NCI-H2227 treated with DMSO at 0.1 percent for 48 hours (cell line): ENCODE results near the gene PROK1.
A peak's percentile ranks its signal among the peaks of the same experiment; 100 is the strongest.
"Not testable (repeated sequence)": the region's sequence is repeated elsewhere in the genome, so short reads cannot be mapped to it uniquely, and the experiment has no call there.

Experiments
- DNase-seq: peaks from one replicate; lab custom pipeline; 2025; lab: John Stamatoyannopoulos, UW

The PROK1 gene, protein sequence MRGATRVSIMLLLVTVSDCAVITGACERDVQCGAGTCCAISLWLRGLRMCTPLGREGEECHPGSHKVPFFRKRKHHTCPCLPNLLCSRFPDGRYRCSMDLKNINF

DNA sequence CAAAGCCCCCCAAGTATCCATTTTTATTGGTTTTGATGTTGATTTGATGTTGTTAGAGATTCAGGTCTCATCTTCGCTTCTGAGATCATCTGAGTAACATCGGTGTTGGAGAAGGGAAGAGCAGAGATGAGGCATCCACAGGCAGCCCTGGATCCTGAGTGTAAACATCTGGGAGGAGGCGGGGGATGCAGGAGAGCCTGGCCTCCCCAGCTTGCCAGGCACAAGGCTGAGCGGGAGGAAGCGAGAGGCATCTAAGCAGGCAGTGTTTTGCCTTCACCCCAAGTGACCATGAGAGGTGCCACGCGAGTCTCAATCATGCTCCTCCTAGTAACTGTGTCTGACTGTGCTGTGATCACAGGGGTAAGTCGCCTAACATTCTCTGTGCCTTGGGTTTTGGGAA is at the start of gene PROK1:
TSS of gene PROK1 (plus strand) at position 221 of the 400 bp plus-strand sequence. CDS start at position 289, 68 bp downstream.
- DNase-seq = no peak

DNA sequence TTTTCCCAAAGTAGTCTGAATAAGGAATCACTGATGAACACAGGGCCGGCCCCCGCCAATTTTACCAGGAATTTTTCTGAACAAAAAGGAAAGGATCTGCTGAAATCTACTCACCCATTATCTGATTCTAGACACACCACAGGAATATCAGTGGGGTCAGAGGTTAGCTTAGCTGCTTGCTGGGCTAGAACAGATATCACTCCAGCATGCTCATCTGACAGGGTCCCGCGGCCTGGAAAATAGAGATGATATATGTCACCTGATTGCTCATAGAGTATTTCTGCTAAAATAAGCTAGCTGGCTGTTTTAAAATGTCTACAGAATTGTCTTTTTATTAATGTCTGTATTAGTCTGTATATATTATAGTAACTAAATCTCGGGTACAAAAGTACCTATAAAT is 47.1 kb upstream of the PROK1 start:
- DNase-seq = no peak

DNA sequence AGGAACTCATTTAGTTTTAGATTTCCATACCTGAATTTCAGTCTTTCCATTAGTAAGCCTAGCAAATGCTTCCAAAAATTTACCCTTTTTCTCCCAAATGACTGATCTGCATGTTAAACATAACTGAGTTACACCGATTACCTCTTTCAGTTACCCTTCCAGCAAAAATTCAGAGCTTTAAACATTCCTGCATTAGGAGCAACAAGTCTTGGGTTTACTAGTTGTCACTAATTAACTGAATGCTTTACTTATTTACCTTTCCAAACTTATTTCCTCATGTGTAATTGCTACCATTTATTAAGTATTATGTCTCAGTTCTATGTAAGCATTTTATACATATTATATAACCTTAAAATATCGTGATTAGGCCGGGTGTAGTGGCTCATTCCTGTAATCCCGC is 46.5 kb upstream of the PROK1 start:
- no peak for DNase-seq

DNA sequence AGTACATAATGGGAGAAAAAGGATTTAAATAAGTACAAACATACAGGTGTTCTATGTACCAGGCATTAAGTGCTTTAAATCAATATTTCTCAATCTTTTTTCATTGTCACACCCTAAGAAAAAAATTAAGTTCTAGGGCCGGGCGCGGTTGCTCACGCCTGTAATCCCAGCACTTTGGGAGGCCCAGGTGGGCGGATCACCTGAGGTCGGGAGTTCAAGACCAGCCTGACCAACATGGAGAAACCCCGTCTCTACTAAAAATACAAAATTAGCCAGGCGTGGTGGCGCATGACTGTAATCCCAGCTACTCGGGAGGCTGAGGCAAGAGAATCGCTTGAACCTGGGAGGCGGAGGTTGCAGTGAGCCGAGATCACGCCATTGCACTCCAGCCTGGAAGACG is 44.5 kb upstream of the PROK1 start:
- DNase-seq = not testable (repeated sequence)

DNA sequence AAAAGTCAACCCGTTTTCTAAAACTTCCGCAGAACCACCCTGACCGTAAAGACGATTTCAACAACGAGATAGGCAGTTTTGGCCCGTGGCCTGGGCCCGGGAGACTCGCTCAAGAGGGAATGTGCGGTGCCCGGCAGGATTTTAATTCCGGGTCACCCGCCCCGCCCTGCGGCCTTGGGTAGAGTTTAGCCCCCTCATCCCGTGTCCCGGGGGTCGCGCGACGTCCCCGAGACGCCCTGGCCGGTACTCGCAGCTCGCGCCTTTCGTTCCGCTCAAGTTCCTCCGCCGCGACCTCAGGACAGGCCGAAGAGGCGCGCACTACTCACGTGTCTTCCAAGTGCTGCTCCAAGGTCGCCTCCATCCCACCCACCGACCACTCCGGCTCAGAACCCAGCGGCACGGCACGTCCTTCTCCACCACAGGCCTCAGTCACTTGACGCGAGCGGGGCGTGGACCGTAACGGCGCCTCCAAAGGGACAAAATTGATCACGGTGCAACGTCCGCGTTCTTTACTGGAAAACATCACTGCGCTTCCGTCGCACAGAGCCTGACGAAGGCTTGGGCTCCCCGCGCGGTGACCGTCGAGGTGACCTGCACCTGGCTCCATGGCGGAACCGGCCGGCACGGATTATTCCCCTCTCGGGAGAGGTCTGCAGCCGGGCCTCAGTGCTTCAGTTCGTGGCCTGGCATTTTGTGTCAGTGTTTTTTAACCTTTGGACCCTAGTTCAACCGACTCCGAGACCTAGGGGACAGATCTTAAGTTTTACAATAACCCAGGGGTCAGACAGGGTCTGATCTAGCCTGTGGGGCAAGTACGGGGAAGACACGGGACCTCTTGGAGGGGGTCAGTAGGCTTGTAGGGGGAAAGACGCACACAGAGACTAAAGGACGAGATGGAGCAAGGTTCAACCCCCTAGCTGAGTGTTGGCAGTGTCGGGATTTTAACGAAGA is 43.4 kb upstream of the PROK1 start, which contains the start of gene LAMTOR5:
TSS of gene LAMTOR5 (minus strand) at position 435 of the 951 bp plus-strand sequence. CDS start at position 361, 74 bp downstream.
- peak; percentile 92 for DNase-seq

DNA sequence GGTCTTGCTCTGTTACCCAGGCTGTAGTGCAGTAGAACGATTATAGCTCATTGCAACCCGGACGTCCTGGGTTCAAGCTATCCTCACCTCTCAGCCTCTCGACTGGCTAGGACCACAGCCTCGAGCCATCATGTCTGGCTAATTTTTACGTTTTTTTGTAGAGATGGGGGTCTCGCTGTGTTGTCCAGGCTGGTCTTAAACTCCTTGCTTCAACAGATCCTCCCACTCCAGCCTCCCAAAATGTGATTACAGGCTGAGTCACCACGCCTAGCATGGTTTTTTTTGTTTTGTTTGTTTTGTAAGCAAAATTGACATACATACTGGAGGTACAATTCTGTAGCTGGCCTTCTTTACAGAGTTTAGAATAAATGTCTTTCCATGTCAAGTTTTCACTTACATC is 42.5 kb upstream of the PROK1 start:
- DNase-seq = no peak

DNA sequence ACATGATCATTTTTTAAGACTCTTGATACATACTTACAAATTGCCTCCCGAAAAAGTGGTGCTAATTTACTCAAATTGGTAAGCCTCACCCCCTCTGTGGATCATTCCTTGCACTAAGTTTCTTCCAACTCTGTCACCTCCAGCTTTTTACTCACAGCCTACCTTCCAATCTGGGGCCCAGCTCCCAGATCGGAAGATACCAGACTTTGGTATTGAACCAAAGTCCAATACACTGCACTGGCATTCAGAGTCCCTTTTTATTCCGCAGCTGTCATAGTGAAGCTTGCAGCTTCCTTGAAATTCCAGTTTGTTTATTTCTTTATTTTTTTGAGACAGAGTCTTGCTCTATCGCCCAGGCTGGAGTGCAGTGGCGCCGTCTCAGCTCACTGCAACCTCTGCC is 41.6 kb upstream of the PROK1 start:
- no peak for DNase-seq

DNA sequence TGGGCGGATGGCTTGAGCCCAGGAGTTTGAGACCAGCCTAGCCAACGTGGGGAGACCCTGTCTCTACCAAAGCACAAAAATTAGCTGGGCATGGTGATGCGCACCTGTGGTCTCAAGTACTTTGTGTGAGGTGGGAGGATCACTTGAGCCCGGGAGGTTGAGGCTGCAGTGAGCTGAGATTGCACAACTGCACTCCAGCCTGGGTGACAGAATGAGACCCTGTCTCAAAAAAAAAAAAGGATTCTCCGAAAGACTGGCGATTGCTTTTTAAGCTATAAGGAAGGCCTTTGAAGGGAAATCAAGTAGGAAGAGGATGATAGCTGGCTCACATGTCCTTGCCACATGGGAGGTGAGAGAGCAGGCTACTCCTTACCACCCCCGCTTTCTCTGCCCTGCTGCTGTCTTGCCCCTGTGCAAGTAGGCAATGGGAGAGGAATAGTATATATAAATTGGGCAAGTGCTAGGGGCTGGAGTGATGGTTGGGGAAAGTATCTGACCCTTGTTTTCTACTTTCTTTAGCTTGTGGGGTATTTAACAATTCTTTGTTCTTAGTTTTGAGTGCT is 39.7 kb upstream of the PROK1 start:
- no peak for DNase-seq

DNA sequence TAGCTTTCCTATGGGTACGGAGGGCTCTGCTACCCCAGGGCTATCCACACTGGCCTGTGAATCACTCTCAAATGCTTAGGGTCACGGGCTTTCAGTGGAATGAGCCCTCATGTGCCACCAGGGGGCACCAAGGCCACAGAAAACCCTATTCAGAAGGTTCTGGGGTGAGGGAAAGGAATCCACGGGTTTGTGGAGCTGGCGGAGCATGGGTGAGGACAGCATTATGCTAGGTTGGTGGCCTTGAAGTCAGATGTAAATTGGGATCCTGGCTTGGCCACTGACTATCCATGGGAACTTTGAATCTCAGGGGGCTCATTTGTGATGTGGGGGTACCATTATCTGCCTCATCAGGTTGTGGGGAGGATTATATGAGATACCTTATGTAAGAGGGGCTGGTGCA is 38.4 kb upstream of the PROK1 start:
- DNase-seq = peak; percentile 26

DNA sequence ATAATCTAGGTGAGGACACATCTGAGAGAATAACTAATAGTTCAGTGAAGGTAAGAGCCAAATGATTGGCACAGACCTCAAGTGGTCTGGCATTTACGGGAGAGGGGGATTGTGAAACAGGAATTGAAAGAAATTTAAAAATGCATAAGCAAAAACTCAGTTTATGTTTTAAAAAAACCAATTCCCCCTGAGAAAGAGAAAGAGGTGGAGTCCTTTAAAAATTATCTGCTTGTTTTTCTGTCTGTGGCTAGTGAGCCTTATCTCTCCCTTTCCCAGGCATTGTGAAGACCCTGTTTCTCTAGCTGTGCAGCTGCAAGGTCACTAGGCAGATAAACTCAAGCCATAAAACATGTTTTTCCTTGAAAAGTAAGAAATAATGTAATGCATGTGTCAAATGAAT is 37.9 kb upstream of the PROK1 start:
- not testable (repeated sequence) for DNase-seq

DNA sequence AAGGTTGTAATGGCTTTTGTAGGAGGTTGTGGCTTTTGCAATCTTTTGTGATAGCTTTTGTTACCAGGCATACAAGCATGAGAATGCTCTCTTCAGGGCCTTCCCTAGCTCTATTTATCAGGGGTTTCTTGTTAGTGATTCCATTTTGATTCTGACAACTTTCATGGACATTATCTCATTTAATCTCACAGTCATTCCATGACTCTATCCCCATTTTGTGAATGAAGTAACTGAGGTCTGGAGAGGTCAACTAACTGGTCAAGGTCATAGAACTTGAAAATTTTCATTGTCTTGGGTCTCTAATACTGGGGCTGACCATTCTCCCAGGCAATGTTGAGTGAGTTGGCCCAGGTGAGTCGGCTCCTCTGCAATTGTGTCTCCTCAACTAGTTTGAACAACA is 32.2 kb upstream of the PROK1 start:
- DNase-seq = no peak

DNA sequence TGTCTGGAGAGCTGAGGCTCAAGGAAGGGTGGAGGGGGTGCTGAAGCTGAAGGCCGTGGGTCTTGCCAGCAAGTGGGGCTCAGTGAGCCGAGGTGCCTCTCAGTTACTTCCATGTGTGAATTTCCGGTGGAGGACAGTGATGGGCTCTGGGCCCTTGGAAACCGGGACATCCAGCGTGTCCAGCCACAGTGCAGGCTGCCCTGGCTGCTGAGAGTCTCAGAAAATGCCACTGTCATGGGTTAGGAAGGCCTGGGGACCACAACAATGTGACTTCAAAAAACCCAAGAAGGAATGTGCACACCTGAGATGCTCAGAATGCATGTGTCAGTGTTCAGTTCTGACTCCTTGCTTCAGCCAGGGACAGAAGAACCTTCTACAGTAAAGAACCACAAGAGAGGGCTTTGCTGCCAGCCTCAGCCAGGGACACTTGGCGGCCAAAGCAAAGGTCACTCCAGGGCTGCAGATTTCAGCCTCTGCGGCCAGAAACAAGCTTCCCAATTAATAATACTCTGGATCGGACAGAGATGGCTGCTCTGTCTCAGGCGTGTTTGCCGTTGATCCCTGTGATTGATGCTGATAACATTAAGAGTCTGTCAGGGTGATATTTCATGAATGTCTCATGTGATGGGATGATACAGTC is 30.8 kb upstream of the PROK1 start:
- no peak for DNase-seq

DNA sequence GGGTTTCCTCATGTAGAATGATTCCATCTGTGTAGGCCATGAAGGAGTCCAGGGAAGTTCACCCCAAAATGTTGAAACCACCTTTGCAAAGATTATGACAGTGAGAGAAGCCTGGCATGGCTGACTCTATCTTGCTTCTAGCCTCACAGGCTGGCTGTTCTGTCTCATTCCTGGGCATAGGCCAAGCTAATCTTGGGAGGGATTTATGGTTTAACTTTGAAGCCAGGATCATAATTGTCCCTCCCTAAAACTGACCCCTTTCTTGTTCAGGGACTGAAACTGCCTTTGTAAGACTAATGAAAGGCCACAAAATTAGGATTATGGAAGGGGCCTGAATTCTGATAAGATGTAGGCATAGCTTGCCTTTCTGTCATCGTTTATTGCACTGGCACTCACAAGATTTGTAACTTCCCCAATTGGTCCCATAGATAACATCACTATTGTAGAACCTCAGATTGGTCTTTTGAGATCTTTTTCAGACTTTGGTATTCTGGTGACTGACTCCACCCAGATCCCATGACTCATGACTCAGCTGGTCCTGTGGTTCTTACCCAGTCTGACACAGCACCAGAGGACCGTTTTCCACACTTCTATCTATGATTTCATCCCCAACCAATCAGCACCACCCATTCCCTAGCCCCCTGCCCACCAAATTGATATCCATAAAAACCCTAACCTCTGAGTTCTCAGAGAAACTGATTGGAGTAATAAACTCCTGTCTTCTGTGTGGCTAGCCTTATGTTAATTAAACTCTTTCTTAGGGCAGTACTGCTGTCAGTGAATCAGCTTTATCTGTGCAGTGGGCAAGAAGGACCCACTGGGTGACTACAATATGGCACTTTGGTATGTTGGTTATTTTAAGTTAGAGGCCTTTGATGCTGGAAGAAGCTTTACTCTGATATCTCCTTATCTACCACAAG is 29.8 kb upstream of the PROK1 start:
- DNase-seq = no peak

DNA sequence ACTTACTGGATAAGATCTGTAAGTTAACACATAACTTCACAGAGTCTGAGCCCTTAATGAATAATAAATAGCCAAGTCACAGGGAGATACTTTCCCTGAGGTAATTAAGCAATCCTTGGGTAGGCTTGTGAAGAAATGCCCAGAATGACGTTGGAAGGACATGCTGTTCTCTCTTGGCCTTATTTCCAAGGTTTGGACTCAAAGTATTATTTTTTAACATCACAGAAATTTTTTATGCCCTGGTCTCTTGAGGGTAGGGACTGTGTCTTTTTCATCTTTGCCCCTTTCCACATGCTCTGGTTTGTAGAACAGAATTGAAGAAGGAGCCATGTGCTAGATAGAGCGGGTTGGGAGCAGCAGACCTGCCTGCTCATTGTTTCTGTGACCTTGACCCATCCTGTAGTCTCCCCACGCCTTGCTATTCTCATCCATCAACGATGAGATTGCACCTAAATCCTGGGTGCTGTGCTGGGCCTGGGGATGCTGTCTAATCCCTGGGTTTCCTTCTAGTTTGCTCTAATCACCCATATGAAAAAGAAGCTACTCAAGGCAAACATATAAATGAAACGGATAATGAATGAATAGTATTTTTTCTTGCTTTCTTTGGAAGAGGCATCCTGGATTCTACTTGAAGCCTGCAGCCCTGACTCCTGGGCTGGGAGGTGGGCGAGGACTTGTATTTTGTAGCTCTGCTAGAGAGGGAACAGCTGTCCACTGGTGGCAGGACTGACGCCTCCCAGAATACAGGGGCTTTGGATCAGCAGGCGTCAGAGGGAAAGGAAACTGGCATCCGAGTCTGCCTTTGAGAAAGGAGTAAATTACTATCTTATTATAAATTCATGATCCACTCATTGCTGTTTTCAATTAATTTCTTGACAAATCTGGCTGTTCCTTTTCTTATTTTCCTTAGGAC is 26.0 kb upstream of the PROK1 start:
- DNase-seq = no peak

DNA sequence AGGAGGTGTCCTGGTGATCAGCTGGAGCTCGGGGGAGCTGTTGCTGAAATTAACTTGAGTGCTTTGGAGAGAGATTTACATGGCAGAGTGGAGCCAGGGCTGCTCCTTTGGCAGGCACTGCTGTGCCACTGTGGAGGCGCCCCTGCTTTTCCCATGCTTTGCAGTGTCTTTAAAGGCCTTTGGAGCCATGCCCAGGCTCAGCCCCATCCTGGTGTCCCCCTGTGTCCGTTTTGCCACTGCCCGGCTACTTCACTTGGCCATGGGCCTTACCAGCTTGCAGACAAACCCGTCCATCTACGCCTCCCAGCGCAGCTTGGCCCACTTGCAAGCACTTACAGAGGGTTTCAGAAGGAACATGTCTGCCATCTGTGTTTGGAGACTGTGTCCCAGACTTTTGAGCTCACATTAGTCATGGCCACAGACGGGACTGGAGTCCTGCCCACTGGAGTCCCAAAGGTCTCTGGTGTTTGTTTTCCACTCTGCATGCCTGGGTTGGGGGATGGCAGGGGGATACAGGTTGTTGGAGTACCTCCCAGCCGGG is 25.3 kb upstream of the PROK1 start:
- no peak for DNase-seq

DNA sequence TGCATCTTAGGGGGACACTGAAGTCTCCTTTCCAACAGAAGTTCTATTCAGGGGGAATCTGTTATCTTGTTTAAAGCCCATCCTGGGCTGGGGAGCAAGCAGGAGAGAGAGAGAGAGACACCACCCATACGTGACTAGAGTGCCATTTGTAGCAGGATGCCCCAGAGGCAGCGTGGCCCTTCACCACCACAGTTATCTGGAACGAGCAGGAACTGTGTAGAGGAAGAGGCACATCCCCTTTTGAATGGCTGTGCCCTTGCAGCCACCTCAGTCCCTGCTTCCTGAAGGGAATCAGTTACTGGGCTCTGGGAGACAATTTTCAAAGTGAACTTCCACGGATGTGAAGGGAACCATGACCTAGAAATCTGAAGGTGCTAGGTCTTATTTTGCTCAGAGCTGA is 24.1 kb upstream of the PROK1 start:
- DNase-seq = no peak

DNA sequence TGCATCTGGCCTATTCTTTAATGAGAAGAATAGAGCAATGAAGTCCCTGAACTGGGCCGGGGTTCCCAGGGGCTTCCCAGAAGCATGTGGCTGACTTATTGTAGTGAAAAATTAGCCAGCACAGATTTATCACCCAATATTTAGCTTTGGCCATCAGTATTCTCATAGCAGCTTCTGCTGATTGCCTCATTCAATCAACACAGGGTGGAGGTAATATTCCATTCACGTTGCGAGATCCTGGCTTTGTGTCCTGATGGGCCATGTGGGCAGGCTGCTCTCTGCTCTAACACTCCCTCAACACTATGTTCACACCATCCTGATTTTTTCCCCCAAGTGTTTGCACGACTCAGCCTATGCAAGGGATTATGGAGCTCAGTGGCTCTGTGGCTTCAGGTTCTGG is 22.0 kb upstream of the PROK1 start:
- DNase-seq = no peak

DNA sequence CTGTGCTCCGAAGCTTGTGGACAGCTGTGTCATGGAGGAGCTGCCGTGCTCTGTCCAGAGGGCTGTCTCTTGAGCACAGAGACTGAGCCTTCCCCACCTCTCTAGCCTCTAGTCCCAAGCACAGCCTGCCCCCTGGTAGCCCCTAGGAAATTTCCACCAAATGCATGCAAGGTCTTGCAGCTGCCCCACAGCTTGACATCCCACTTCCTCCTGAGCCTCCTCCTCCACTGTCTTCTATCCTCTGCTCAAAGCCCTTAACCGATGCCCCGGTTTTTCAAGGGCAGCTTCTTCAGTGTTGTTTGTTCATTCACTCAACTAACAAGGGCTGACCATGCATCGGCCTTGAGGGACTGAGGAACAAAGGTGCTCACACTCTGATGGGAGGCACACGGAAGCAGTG is 20.6 kb upstream of the PROK1 start:
- DNase-seq = no peak

DNA sequence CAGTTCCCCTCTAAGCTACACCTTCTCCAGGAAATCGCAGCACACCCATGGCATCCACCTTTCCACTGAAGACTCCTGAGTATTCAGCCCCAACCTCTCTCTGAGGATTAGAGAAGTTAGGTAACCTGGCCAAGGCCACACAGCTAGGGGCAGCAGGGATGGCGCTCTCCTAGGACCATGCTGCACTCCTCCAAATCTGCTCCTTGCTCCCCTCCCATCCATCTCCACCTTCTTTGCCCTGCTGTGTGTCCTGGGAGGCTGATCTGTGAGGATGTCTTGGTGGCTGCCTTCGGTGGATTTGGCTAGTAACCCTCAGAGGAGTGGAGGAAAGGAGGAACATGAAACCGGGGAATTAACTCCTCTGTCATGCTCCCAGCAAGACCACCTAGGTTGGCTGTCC is 20.0 kb upstream of the PROK1 start:
- no peak for DNase-seq

DNA sequence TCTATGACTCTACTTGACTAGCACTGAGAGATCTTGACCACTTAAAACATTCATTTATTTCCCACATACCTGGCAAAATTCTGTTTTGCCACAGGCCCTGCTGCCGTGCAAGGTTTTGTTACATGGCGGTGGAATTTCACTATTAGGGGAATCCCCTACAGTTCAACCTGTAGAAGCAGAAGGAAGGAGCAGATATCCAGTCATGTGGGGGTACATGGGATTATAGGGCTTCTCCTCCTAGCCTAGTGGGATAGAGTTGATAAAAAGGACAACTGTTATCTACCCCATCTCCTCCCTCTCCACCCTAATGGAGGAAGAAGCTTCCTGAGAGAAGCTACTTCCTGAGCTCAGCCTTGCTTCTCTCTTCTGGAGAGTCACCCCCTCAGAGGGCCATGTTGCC is 17.7 kb upstream of the PROK1 start:
- no peak for DNase-seq
